Heart right ventricle (tissue), 16 donors: ENCODE measurements around the gene GPR15. TPM values are rescaled to one million over a fixed set of nuclear protein-coding genes. Genes with fewer than 3 reads are reported as not detected.

ENCODE experiments used
- ATAC-seq, 8 donors: fragments of 200-7000 bp; cut with Tn5 transposase; one replicate each; pipeline ENCODE4 v1.9.1; 2020; ENCODE audit warnings: mild to moderate bottlenecking in 8 of 8, moderate library complexity in 8 of 8, moderate number of reproducible peaks in 1 of 8
- DNase-seq, 2 donors: peaks; one replicate each; pipeline ENCODE4 v3.0.0-alpha.2; 2020
- H3K27ac ChIP-seq, 10 donors: fragments of 200-600 bp; sonication (generic) in 2 of 10; one replicate each; pipeline versions ENCODE4 v1.5.0 to v1.8.0; 2020 to 2022; ENCODE audit warnings: mild to moderate bottlenecking in 3 of 10
- H3K27me3 ChIP-seq, 7 donors: fragments of 200-600 bp; one replicate each; pipeline ENCODE4 v1.8.0; 2021 to 2022; ENCODE audit warnings: mild to moderate bottlenecking in 2 of 7
- H3K36me3 ChIP-seq, 9 donors: fragments of 200-600 bp; sonication (generic) in 1 of 9; one replicate each; pipeline versions ENCODE4 v1.5.0 to v1.8.0; 2020 to 2022; ENCODE audit warnings: mild to moderate bottlenecking in 2 of 9
- H3K4me1 ChIP-seq, 9 donors: fragments of 200-600 bp; sonication (generic) in 1 of 9; one replicate each; pipeline versions ENCODE4 v1.5.0 to v1.8.0; 2020 to 2022; ENCODE audit warnings: mild to moderate bottlenecking in 4 of 9
- H3K4me3 ChIP-seq, 10 donors: fragments of 200-600 bp; sonication (generic) in 2 of 10; one replicate each; pipeline versions ENCODE4 v1.5.0 to v1.8.0; 2020 to 2022; ENCODE audit warnings: mild to moderate bottlenecking in 7 of 10, moderate library complexity in 2 of 10
- H3K9me3 ChIP-seq, 11 donors: fragments of 200-600 bp in 10 of 11; sonication (generic) in 2 of 11; one replicate each; pipeline versions ENCODE4 v1.5.0 to v1.8.0; 2013 to 2022; ENCODE audit warnings: mild to moderate bottlenecking in 2 of 11, control low read depth in 1 of 11, moderate library complexity in 1 of 11
- WGBS, 2 donors: extraction: QIAGEN DNeasy Blood & Tissue Kit; methylation state at CpG; one replicate each; pipeline ENCODE4 v1.1.7; 2013; ENCODE audit warnings: inconsistent platforms in 1 of 2; 5-methylcytosine and 5-hydroxymethylcytosine counted together
- intact Hi-C, 10 donors: fragments of 100-400 bp; cut with DNase I; formaldehyde crosslinking; loops; one replicate each; pipeline versions ENCODE4 v1.11.1 to v1.14.2; 2022
- polyA plus RNA-seq, 2 donors: library from polyadenylated mRNA; stranded (reverse); fragments of 200-250 nt; gene quantifications; one replicate each; pipeline ENCODE4 v1.2.3, GENCODE V29; 2013
- total RNA-seq, 10 donors: library from RNA; stranded (reverse); fragmentation: NEBNext Ultra II Directional in 3 of 10; extraction: Animal tissue kit (Norgen Biotek cat#: 25700) in 3 of 10; gene quantifications; one replicate each; pipeline versions ENCODE4 v1.2.1 to v1.2.4, GENCODE V29; 2021 to 2023
- TF ChIP-seq, protein P1 (sequence below), 9 donors: fragments of 200-600 bp; sonication (generic) in 2 of 9; IDR thresholded peaks; one replicate each; pipeline versions ENCODE4 v1.5.0 to v1.8.0; 2021 to 2022; ENCODE audit warnings: antibody characterized with exemption in 9 of 9, mild to moderate bottlenecking in 5 of 9, moderate library complexity in 1 of 9
- donor health status: Arrhythmogenic right ventricular cardiomyopathy.
- donor health status: ischemic (EF 13 %, LVEDD 7.1; RV severe dilation, severe dysfunction).
- donor health status: healthy with polysubstance abuse.
- donor health status: DM: no; HTN: yes; CAD: no.
- donor health status: DM: no; HTN: no; CAD: no.
- donor health status: ischemic (EF 25% LVEDD 6.9; RV normal size, moderate dysfunction).
- donor health status: ischemic (EF 25% LVEDD 5.7; RV mildly dilated, moderate dysfunction).
- donor health status: healthy.
- donor health status: DM: yes; HTN: yes; CAD: no.
- donor health status: Ischemic cardiomyopathy.
- donor health status: ischemic (EF 35%, LVEDD 5.7; RV mildly dilated, moderate dysfunction).
- donor health status: nonischemic (EF 11% LVEDD 7.7; RV severe dilation, severe dysfunction).
- donor health status: DM: yes; HTN: yes; CAD: no.
- donor health status: PGD.
- donor health status: ischemic (EF 29% LVEDD 5.4; RV normal size, mild dysfunction).
- donor health status: nonischemic (EF 23%, LVEDD 6.1; RV moderate dilation, normal function).

GPR15 gene
- total and polyA plus RNA-seq, 12 donors = 0.21 TPM; not detected in 11

GRCh38 chr3:98508582-98508981 is 23.2 kb upstream of the GPR15 start:
- TF ChIP-seq, protein P1, sequence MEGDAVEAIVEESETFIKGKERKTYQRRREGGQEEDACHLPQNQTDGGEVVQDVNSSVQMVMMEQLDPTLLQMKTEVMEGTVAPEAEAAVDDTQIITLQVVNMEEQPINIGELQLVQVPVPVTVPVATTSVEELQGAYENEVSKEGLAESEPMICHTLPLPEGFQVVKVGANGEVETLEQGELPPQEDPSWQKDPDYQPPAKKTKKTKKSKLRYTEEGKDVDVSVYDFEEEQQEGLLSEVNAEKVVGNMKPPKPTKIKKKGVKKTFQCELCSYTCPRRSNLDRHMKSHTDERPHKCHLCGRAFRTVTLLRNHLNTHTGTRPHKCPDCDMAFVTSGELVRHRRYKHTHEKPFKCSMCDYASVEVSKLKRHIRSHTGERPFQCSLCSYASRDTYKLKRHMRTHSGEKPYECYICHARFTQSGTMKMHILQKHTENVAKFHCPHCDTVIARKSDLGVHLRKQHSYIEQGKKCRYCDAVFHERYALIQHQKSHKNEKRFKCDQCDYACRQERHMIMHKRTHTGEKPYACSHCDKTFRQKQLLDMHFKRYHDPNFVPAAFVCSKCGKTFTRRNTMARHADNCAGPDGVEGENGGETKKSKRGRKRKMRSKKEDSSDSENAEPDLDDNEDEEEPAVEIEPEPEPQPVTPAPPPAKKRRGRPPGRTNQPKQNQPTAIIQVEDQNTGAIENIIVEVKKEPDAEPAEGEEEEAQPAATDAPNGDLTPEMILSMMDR (IDR thresholded peaks at IDR 0.05) = no peak
- Histone ChIP-seq H3K9me3 (no peaks in the 10 kb centered on the region), H3K27me3 (no peaks in the 10 kb centered on the region), H3K4me1 (peaks cover 0 to 4% (median 0%) of the 10 kb centered on the region in 9 donors), H3K36me3 (peaks cover 0 to 28% (median 4%) of the 10 kb centered on the region in 9 donors), H3K4me3 (no peak overlapping the region), H3K27ac (no peak overlapping the region)
- no peak for ATAC-seq
- 95 to 98% methylated on average over 2 of the region's 2 CpGs for WGBS, 2 donors
- no peak for DNase-seq
- intact Hi-C loops = no loop called here

DNA sequence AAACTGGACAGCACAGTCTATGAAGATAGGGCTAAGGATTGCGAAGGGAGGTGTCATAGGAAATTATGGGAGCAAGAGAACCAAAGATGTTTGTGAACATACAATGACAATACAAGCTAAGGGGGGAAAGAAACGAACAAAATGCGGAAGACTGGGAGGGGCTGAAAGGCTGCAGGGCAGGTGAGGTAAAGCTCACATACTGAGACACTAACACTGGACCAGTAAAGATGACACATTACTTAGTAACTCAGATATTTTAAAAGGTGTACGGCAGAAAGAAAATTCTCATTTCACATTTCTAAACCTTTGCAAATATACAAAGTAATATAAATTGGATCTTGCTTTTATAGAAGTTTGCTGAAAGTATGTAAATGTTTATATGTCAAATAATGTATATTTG is 19.2 kb upstream of the GPR15 start:
- ATAC-seq = no peak
- Histone ChIP-seq H3K4me3 (no peak overlapping the region), H3K27ac (no peak overlapping the region), H3K4me1 (peaks cover 0 to 18% (median 0%) of the 10 kb centered on the region in 9 donors), H3K27me3 (no peaks in the 10 kb centered on the region), H3K36me3 (peaks cover 0 to 67% (median 15%) of the 10 kb centered on the region in 9 donors), H3K9me3 (no peaks in the 10 kb centered on the region)
- no peak for DNase-seq
- TF ChIP-seq, protein P1 (IDR thresholded peaks at IDR 0.05) = no peak
- WGBS, 2 donors = 93 to 97% methylated on average over 4 of the region's 4 CpGs
- intact Hi-C loops = no loop called here

DNA sequence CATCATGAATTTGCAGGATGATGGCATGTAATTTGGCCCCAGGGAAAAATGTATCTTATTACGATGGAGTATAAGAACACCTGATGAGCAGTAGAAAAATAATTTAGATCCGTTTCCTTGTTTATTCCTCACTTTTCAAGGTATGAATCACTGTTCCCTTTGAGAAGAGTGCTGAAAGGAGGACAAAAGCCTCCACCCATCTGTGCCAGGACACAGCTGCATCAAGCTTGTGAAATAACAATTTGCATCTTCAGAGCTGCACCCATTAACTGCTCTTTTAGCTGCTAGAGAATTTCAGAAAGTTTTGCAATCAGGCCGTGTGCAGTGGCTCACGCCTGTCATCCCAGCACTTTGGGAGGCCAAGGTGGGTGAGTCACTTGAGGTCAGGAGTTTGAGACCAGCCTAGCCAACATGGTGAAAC is 18.7 kb upstream of the GPR15 start:
- Histone ChIP-seq H3K27me3 (no peaks in the 10 kb centered on the region), H3K9me3 (no peaks in the 10 kb centered on the region), H3K4me1 (peaks cover 0 to 21% (median 0%) of the 10 kb centered on the region in 9 donors), H3K4me3 (no peak overlapping the region), H3K27ac (no peak overlapping the region), H3K36me3 (peaks cover 0 to 72% (median 15%) of the 10 kb centered on the region in 9 donors)
- 83 to 90% methylated on average over 4 of the region's 4 CpGs for WGBS, 2 donors
- ATAC-seq = peak in 1 of 8 donors; percentile 71
- intact Hi-C loops = no loop called here
- TF ChIP-seq, protein P1 (IDR thresholded peaks at IDR 0.05) = no peak
- DNase-seq = peak in 1 of 2 donors; percentile 3

- Histone ChIP-seq H3K27me3 (no peaks in the 10 kb centered on the region), H3K9me3 (no peaks in the 10 kb centered on the region), H3K4me3 (no peak overlapping the region), H3K4me1 (peaks cover 0 to 24% (median under 1%) of the 10 kb centered on the region in 9 donors), H3K36me3 (peaks cover 0 to 78% (median 15%) of the 10 kb centered on the region in 9 donors), H3K27ac (no peak overlapping the region)
- 97 to 99% methylated on average over 3 of the region's 3 CpGs for WGBS, 2 donors
- ATAC-seq (no peak), DNase-seq (no peak)
- intact Hi-C loops = no loop called here
- TF ChIP-seq, protein P1 (IDR thresholded peaks at IDR 0.05) = no peak
Measured at GRCh38 chr3:98513736-98514135, 18.0 kb upstream of the GPR15 start.
